HG03439 (cell line): ENCODE data around the gene TET1.
"Not testable (repeated sequence)": the region's sequence is repeated elsewhere in the genome, so short reads cannot be mapped to it uniquely, and the experiment has no call there.

Experiments used
- ATAC-seq: cut with Tn5 transposase; IDR thresholded peaks from one replicate; pipeline ENCODE4 v1.9.1; 2021; ENCODE audit warnings: mild to moderate bottlenecking, moderate library complexity; ENCODE audit not compliant: unreplicated experiment

TET1 gene

DNA sequence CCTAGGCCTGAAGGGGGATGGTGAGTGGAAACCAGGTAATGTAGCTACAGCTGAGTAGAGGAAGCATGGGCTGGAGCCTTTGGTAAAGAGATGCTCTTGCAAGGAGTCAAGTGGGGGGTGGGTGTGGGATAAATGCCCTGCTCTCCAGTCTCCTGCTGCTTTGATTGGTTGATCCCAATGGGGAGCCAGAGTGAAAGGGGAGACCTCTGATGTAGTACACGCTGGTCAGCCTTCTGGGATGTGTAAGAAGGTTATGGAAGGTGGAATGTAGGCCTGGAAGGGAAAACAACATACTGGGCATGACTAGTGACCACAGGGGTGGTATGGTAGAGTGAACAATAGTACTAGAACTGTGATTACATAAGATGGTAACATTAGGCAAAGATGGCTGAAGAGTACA, 44.3 kb downstream of the TET1 start:
- no peak for ATAC-seq

DNA sequence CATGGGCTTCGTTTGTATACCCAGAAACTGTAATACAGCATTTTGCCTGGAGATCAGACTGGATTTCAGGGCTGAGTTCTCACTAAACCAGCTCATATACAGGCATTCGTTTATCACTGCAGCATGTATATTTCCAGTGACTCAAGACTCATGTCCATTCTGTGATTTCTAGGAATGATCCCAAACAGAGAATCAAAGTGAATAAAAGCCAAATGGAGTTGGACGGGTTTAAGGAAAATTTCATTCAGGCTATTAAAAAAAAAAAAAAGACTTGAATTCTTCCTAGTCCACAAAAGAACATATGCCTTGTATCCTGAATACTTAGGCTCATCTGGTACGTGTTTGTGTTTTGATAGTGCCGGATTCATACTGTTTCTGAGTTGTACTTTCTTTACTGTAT, 46.8 kb downstream of the TET1 start:
- ATAC-seq = no peak

DNA sequence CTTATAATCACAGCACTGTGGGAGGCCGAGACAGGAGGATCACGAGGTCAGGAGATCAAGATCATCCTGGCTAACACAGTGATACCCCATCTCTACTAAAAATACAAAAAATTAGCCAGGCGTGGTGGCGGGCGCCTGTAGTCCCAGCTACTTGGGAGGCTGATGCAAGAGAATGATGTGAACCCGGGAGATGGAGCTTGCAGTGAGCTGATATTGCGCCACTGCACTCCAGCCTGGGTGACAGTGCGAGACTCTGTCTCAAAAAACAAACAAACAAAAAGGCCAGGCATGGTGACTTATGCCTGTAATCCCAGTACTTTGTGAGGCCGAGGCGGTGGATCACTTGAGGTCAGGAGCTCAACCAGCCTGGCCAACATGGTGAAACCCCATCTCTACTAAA, 49.9 kb downstream of the TET1 start:
- not testable (repeated sequence) for ATAC-seq

DNA sequence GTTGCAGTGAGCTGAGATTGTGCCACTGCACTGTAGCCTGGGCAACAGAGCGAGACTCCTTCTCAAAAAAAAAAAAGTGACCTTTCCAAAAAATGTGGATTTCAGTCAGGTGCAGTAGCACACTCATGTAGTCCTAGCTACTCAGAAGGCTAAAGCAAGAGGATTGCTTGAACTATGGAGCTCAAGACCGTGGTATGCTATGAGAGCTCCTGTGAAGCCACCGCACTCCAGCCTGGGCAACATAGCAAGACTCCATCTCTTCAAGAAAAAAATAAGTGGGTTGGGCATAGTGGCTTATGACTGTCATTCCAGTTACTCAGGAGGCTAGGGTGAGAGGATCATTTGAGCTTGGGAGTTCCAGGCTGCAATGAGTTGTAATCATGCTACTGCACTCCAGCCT, 51.1 kb downstream of the TET1 start:
- ATAC-seq = no peak

DNA sequence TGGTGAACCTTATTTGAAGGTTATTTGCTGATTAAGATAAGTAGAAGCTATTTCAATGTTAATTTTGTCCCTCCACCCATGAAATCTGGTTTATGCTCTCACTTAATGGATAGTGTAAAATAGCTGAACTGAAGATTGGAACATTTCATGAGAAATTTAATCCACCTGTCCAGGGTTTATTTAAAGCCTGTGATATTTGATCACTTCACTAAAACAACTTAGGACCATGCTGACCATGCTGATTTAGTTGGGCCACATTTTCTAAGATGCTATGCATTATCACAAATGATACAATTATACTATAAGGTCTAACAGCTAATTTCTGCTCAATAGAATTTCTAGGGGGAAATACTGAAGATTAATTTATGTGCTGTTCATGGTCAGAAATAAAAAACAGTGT, 53.8 kb downstream of the TET1 start:
- not testable (repeated sequence) for ATAC-seq

DNA sequence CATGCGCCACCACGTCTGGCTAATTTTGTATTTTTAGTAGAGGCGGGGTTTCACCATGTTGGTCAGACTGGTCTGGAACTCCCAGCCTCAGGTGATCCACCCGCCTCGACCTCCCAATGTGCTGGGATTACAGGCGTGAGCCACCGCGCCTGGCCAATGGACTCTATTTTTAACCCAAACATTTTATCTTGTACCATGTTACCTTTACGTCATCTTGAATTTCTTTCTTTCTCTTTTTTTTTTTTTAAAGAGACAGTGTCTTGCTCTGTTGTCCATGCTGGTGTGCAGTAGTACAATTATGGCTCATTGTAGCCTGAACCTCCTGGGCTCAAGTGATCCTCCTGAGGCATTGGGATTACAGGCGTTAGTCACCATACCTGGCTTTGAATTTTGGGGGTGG, 57.6 kb downstream of the TET1 start:
- not testable (repeated sequence) for ATAC-seq

DNA sequence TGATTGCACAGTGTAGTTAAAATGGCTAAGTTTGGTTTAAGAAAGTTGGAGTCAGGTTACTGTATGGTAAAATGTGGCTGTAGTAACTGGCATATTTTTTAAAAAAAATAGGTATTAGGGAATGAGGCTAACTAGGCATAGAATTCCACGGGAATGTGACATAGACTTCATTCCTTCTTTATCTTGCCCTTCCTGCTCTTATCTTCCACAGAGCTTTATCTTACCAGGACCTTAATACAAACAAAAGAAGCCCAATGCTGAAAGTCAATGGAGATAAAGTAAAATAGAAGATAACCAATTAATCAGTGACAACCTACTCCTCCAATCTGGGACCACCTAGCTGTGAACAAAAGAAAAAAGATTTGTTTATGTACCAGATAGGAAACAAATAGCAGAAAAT, 58.1 kb downstream of the TET1 start:
- ATAC-seq = no peak

DNA sequence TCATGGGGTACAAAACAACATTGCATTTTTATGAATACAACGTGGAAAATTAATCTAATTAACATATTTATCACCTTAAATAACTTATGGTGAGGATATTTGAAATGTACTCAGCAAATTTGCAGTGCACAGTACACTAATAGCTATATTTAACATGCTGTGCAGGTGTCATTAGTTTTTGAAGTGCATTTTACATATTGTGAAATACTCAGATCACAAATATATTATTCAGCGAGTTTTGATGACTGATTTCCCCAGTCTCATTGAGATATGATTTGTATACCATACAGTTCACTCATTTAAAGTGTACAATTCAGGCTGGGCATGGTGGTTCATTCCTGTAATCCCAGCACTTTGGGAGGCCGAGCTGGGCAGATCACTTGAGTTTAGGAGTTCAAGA, 59.5 kb downstream of the TET1 start:
- no peak for ATAC-seq

DNA sequence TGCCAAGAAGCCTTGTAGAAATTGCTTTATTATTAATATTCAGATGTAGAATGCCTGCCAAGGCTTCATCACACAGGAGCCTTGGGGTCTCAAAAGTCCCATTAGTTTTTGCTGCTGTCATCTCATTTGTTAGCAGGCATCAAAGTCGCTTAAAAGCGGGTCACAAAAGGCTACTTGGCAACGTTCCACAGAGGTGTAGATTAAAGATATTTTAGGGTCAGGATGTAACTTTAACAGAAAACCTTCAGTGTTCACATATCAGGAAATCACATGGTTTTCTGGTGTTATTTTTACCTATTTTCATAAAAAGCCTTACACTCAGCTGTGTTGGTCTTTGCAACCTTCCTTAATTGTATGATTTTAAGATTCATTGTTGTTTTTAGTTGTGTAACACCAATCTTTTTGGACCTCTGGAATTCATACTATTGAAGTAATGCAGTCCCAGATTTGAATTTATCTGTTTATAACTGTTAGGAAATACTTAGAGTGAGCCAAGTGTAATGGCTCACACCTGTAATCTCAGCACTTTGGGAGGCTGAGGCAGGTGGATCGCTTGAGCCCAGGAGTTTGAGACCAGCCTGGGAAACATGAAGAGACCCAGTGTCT, 65.3 kb downstream of the TET1 start:
- no peak for ATAC-seq

DNA sequence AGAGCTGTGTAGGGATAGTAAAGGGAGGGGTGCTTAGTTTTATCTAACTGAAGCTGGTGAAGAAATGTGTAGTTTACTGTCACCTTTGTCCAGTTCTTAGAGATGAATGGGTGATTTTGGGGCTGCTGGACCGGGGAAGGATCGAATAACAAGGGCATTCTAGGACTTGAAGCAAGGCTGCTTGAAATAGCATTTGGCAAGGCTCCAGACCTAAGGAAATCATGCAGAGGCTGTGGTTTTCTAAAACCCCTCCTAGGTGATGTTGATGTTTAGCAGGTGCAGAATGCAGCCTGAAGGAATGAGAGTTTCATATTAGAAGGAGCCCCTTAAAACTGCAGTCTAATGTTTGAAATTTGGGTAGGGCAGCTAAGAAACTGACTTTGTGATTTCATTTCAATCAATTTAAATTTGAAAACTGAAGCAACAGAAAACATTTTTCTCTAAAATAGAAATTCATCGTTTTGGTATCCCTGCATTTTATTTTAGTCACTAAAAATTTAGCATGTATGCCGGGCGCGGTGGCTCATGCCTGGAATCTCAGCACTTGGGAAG, 68.5 kb downstream of the TET1 start:
- ATAC-seq = no peak

DNA sequence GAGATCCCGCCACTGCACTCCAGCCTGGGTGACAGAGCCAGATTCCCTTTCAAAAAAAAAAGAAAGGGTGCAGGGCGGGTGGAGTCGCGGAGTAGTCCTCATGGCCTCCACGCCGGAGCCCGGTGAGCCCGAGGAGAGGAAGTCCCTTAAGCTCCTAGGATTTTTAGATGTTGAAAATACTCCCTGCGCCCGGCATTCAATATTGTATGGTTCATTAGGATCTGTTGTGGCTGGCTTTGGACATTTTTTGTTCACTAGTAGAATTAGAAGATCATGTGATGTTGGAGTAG, 72.1 kb downstream of the TET1 start:
- ATAC-seq = not testable (repeated sequence)

DNA sequence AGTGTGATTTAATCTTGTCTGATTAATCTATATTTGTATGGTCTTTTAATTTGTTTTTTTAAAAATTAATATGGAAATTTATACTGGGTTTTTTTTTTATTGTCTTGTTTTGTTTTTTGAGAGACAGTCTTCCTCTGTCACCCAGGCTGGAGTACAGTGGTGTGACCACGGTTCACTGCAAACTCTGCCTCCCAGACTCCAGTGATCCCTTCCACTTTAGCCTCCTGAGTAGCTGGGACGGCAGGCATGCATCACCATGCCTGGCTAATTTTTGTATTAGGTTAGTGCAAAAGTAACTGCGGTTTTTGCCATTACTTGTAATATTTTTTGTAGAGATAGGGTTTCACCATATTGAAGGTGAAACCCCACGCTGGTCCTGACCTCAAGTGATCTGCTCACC, 73.1 kb downstream of the TET1 start:
- no peak for ATAC-seq

DNA sequence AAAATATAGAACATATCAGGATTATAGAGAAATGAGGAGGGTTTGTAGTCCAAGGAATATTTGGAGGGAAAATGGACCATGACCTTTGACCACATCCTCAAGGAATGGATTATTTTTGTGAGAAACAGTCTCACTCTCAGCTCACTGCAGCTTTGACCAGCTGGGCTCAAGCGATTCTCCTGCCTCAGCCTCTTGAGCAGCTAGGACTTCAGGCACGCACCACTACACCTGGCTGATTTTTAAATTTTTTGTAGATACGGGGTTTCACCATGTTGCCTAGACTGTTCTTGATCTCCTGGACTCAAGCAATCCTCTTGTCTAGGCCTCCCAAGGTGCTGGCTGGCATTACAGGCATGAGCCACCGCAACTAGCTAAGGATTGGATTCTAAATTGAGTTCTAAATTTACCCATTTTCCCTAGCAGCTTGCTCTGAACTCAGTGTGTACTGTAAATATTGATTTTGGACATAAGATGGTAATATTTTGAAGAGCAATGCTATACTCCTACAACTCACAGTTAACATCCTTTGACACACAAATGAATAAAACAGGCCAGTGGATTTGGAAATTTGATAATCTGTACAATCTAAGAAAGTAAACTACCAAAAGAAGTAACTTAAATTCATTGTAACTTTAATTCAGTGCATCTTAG, 73.8 kb downstream of the TET1 start:
- ATAC-seq = no peak

DNA sequence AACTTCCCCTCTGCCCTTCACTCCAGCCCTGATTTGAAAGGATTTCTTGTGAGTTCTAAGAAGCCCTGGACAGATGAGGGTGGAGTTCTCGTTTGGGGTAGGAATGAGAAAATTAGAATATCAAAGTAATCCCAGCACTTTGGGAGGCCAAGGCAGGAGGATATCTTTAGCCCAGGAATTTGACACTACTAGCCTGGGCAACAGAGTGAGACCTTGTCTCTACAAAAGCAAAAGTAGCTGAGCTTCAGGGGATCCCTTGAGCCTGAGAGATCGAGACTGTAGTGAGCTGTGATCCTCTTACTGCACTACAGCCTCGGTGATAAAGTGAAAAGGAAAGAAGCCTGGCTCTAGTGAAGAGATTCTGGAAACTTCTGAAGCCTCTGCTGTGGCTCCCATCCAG, 76.2 kb downstream of the TET1 start:
- no peak for ATAC-seq

DNA sequence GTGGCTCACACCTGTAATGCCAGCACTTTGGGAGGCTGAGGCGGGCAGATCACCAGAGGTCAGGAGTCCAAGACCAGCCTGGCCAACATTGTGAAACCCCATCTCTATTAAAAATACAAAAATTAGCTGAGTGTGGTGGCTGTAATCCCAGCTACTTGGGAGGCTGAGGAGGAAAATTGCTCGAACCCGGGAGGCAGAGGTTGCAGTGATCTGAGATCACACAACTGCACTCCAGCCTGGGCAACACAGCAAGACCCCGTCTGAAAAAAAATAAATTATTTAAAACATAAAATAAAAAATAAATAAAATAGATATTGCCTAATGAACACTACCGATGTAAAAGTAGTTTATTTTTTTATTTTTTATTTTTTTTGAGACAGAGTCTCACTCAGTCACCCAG, 83.4 kb downstream of the TET1 start:
- not testable (repeated sequence) for ATAC-seq

DNA sequence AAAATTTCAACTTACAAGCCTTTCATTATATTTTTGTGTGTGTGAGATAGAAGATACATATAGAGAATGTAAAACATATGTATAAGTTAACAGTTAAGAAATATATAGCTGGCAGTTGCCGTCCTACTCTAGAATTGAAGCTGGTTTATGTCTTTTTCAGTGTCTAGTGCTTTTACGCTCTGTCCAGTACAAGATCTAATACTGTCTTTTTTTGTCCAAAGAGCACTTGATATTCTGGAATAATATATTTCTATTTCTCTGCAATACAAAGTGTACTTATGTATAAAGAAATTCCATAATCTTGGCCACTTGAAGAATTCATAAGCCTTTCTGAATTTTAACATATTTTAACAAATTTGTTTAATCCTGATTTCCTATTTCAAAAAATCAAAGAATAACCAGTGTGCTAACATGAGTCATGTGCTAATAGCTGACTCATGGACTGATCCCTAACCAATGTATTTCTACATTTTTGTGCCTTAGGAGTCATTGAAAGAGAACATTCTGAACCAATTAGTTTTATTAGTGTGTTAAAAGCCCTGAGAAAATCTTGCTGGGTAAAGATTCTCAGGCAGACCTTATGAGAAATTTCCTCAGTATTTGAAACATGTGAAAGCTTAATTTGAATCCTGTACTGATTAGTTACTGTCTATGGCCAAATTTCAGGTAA, 87.7 kb downstream of the TET1 start:
- no peak for ATAC-seq

DNA sequence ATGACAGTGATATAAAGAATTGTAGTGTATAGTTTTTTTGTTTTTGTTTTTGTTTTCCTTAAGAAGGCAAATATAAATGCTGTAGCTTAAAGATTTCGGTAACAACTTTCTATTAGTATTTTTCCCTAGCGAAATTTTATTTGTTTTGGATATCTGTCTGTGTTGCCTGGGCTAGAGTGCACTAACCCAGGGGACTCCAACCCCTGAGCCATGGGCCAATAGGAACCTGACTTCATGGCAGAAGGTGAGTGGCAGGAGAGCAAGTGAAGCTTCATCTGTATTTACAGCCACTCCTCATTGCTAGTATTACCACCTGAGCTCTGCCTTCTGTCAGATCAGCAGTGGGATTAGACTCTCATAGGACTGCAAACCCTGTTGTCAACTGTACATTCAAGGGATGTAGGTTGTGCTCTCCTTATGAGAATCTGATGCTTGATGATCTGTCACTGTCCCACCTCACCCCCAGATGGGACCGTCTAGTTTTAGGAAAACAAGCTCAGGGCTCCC, 95.5 kb downstream of the TET1 start:
- ATAC-seq = no peak

DNA sequence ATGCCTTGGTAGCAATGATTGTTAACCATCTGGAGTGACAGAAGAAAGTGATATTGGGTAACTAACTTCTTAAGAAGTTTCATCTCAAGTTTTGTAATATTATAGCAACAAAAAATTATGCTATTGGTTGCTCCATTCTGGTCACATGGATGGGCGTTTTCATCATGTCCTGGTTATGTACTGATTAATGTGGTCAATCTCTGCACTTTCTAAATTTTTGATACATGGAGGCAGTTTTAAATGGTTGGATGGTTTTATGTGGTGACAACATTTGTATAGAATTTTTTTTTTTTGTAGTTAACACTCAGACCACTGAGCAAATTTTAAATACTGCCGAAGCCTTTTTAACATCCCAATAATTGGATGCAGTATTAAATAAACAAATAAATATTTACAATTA, 105.7 kb downstream of the TET1 start:
- no peak for ATAC-seq

DNA sequence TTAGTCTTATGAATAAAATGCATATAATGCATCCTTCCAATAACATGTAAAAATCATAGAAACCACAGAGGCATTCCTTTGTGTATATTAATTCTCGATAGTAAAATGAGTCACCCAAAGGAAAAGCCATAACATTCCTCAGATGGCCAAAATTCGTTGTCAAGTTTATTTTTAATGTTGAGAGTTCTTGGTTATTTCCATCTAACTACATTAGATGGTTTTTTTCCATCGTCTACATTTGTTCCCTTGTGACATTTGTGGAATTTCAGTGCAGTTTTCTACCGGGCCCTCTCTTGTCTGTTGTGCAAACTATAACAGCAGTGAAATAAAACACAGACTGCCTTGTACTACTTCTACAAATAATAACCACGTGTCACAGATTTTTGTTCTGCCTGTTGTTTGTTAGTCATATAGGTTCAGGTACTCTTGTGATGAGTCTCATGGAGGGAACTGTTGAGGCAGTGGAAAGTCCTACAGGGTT, 106.2 kb downstream of the TET1 start:
- ATAC-seq = no peak

DNA sequence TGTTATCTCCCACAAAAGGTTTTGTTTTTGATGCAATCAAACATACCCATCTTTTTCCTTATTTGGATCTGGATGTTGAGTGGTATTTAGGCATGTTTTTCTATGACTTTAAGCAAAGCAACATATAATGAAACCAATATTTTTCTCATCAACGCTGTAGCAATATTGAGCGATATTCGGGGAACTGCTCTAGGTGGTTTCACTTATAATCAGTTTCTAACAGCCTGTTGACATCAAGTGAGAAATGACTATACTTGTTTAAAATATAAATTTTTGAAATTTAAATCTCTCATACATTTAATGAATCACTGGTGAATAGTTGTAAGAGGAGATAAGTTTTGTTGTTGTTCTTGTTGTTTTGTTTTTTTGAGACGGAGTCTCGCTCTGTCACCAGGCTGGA, 108.1 kb downstream of the TET1 start:
- no peak for ATAC-seq

DNA sequence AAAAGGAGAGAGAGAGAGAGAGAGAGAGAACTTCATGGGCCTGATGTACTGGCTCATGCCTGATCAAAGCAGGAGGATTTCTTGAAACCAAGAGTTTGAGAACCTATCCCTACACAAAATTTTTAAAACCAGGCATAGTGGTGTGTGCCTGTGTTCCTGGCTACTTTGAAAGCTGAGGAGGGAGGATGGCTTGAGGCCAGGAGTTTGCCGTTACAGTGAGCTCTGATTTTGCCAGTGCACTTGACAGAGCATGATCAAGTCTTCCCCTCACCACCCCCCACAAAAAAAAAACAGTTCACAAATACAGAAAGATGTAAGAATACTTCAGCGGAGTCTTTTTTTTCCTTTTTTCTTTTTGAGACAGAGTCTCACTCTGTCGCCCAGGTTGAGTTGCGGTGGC, 108.8 kb downstream of the TET1 start:
- no peak for ATAC-seq

DNA sequence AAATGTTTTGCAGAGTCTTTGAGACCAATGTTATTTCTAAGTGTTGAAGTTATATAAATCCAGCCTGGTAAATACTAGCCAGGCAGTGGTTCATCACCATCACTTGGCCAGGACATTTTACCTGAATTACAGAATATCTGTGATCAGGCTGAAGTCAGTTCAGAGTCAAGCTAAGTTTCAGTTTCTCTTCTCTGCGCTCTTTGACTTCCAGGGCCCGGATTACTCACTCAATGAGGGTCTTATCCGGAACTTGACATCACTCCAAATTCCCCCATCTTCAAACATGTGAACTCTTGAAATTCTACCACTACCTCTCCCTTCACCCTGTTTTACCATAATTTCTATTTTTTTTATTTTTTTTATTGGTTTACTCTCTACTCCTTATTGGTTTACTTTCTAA, 124.3 kb downstream of the TET1 start:
- peak; percentile 69 for ATAC-seq
